ENCODE data around the gene PCSK2. TPM values are rescaled to one million over a fixed set of nuclear protein-coding genes. Genes with fewer than 3 reads are reported as not detected.

Gene PCSK2
- total RNA-seq, 1 experiment from 2014 or later: not detected

- ChIA-PET POLR2A (interaction anchor here (0.8 to 1.0 kb wide), 2 partner anchors 11 to 368 kb away, joined by 3 read pairs; no protein-coding TSS in a partner anchor), CTCF (interaction anchor here (0.6 to 4.1 kb wide), 10 partner anchors 10 to 534 kb away, joined by 3 to 26 read pairs (median 4); partner anchors contain the start of gene BFSP1)
- Mint-ChIP-seq H3K4me1 (ENCODE audit: insufficient read depth, unreplicated experiment) (peaks cover 6% of the 10 kb centered on the region), H3K36me3 (ENCODE audit: insufficient read depth, unreplicated experiment) (no peaks in the 10 kb centered on the region), H3K27me3 (ENCODE audit: insufficient read depth, unreplicated experiment) (no peaks in the 10 kb centered on the region), H3K27ac (ENCODE audit: low read depth, unreplicated experiment) (no peak overlapping the region), H3K4me3 (ENCODE audit: unreplicated experiment) (no peak overlapping the region), H3K9me3 (ENCODE audit: unreplicated experiment) (no peaks in the 10 kb centered on the region)
- no TSS peak for BruUV-seq (replicated peaks)
- no peak for DNase-seq (ENCODE audit: unreplicated experiment)
- intact Hi-C loops (cut with micrococcal nuclease): no loop called here
- no peak for TF ChIP-seq CTCF (IDR thresholded peaks at IDR 0.05; ENCODE audit: unreplicated experiment)
These were observed 292.9 kb downstream of the PCSK2 start for GRCh38 chr20:17519606-17520285.

- Mint-ChIP-seq H3K9me3 (ENCODE audit: unreplicated experiment) (no peaks in the 10 kb centered on the region), H3K27me3 (ENCODE audit: insufficient read depth, unreplicated experiment) (no peaks in the 10 kb centered on the region), H3K36me3 (ENCODE audit: insufficient read depth, unreplicated experiment) (no peaks in the 10 kb centered on the region), H3K4me3 (ENCODE audit: unreplicated experiment) (no peak overlapping the region), H3K27ac (ENCODE audit: low read depth, unreplicated experiment) (no peak overlapping the region), H3K4me1 (ENCODE audit: insufficient read depth, unreplicated experiment) (peaks cover 6% of the 10 kb centered on the region)
- intact Hi-C loops (cut with micrococcal nuclease): no loop called here
- DNase-seq (ENCODE audit: unreplicated experiment): peak; percentile 41
- no peak for TF ChIP-seq CTCF (IDR thresholded peaks at IDR 0.05; ENCODE audit: unreplicated experiment)
- no TSS peak for BruUV-seq (replicated peaks)
- POLR2A ChIA-PET: no interaction called here
- CTCF ChIA-PET: interaction anchor here (0.6 to 4.1 kb wide), 5 partner anchors 10 to 476 kb away, joined by 3 to 26 read pairs (median 6); partner anchors contain the start of gene BFSP1
These were observed 293.7 kb downstream of the PCSK2 start for GRCh38 chr20:17520583-17520982.

GRCh38 chr20:17522528-17522927, 295.7 kb downstream of the PCSK2 start:
- no peak overlapping the region for H3K27ac Mint-ChIP-seq (ENCODE audit: low read depth, unreplicated experiment)
- no peaks in the 10 kb centered on the region for H3K27me3 Mint-ChIP-seq (ENCODE audit: insufficient read depth, unreplicated experiment)
- no peaks in the 10 kb centered on the region for H3K36me3 Mint-ChIP-seq (ENCODE audit: insufficient read depth, unreplicated experiment)
- no peak for DNase-seq (ENCODE audit: unreplicated experiment)
- H3K9me3 Mint-ChIP-seq (ENCODE audit: unreplicated experiment): no peaks in the 10 kb centered on the region
- no TSS peak for BruUV-seq (replicated peaks)
- TF ChIP-seq CTCF (IDR thresholded peaks at IDR 0.05; ENCODE audit: unreplicated experiment): no peak
- intact Hi-C loops (cut with micrococcal nuclease): no loop called here
- no peak overlapping the region for H3K4me3 Mint-ChIP-seq (ENCODE audit: unreplicated experiment)
- ChIA-PET POLR2A (no interaction called here), CTCF (interaction anchor here (0.6 to 2.2 kb wide), 6 partner anchors 9 to 376 kb away, joined by 3 to 10 read pairs (median 4); no protein-coding TSS in a partner anchor)
- H3K4me1 Mint-ChIP-seq (ENCODE audit: insufficient read depth, unreplicated experiment): peaks cover 6% of the 10 kb centered on the region

GRCh38 chr20:17523326-17523725, 296.5 kb downstream of the PCSK2 start:
- ChIA-PET CTCF (interaction anchor here (0.7 to 2.2 kb wide), 5 partner anchors 10 to 462 kb away, joined by 3 to 10 read pairs (median 3); no protein-coding TSS in a partner anchor), POLR2A (interaction anchor here (1.0 to 2.5 kb wide), 2 partner anchors 10 to 50 kb away, joined by 3 to 9 read pairs; no protein-coding TSS in a partner anchor)
- no peak for TF ChIP-seq CTCF (IDR thresholded peaks at IDR 0.05; ENCODE audit: unreplicated experiment)
- intact Hi-C loops (cut with micrococcal nuclease): no loop called here
- no peak overlapping the region for H3K4me3 Mint-ChIP-seq (ENCODE audit: unreplicated experiment)
- no peak for DNase-seq (ENCODE audit: unreplicated experiment)
- no peaks in the 10 kb centered on the region for H3K27me3 Mint-ChIP-seq (ENCODE audit: insufficient read depth, unreplicated experiment)
- no peaks in the 10 kb centered on the region for H3K36me3 Mint-ChIP-seq (ENCODE audit: insufficient read depth, unreplicated experiment)
- no peaks in the 10 kb centered on the region for H3K9me3 Mint-ChIP-seq (ENCODE audit: unreplicated experiment)
- peaks cover 6% of the 10 kb centered on the region for H3K4me1 Mint-ChIP-seq (ENCODE audit: insufficient read depth, unreplicated experiment)
- BruUV-seq (replicated peaks): no TSS peak
- H3K27ac Mint-ChIP-seq (ENCODE audit: low read depth, unreplicated experiment): no peak overlapping the region

All from MCF 10A (cell line).